ENCODE results near the gene DRGX. TPM values are rescaled to one million over a fixed set of nuclear protein-coding genes. Genes with fewer than 3 reads are reported as not detected.

The DRGX gene
- total and polyA plus RNA-seq, 2 of the 4 experiments (the other 2 are of a cell fraction) = not detected

DNA sequence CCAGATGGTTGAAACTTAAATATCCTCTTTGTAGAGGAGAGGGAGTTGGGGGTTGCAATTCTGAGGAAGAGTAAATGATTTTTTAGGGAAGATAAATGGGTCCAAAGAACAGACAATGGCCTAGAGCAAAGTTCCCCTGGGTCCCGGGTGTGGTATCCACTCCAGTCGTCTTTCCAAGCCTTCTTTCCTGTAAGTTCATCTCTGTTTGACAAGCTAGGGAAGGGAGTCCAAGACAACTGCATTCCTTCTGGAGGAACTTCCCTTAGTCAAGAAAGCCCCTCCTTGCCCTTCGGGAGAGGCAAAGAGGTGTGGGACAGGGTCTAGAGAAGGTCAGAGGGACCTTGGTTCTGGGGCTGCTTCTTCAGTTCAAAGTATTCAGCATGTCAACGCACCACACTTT is 63.6 kb downstream of the DRGX start:
- H2AK5ac ChIP-seq (ENCODE audit: low read depth, low read length) = no peak overlapping the region
- H3K4ac ChIP-seq (ENCODE audit: low read depth, low read length) = no peak overlapping the region
- no peaks in the 10 kb centered on the region for H3K79me1 ChIP-seq (ENCODE audit: low read depth in 1 of 2, low read length in 2 of 2)
- dilution Hi-C loops (cut with HindIII; ENCODE audit: low sequenced_read_pairs, unreplicated experiment) (no loop called here), intact Hi-C loops (cut with micrococcal nuclease) (no loop called here), in situ Hi-C loops (cut with MboI; ENCODE audit: low sequenced_read_pairs) (no loop called here)
- H3K18ac ChIP-seq (ENCODE audit: low read depth, low read length) = no peak overlapping the region
- POLR2A ChIA-PET (ENCODE audit: unreplicated experiment) = no interaction called here
- no peak overlapping the region for H4K8ac ChIP-seq (ENCODE audit: low read depth in 2 of 2, low read length in 2 of 2)
- no peak overlapping the region for H2AK9ac ChIP-seq (replicated peaks; ENCODE audit: low read depth, low read length, poor library complexity)
- no peak overlapping the region for H3K14ac ChIP-seq (replicated peaks; ENCODE audit: low read depth, low read length)
- H3K4me3 ChIP-seq (ENCODE audit: insufficient read depth, low read depth, low read length) = no peak overlapping the region
- no peaks in the 10 kb centered on the region for H3K9me3 ChIP-seq (ENCODE audit: control insufficient read depth, insufficient read depth, low read length)
- no peaks in the 10 kb centered on the region for H3K36me3 ChIP-seq (ENCODE audit: control insufficient read depth, insufficient read depth, low read length)
- H3K27ac ChIP-seq (ENCODE audit: insufficient read depth, low read length) = no peak overlapping the region
- H3K9me1 ChIP-seq (ENCODE audit: insufficient read depth, low read length) = no peaks in the 10 kb centered on the region
- BruUV-seq (replicated peaks) = no TSS peak
- no peak overlapping the region for H3K9ac ChIP-seq (ENCODE audit: low read depth, low read length)
- CTCF ChIA-PET = no interaction called here
- H2BK5ac ChIP-seq (ENCODE audit: low read depth, low read length, poor library complexity, severe bottlenecking) = no peak overlapping the region
- no CpG with 5 or more reads among the region's 4 CpGs for WGBS, 2 experiments (ENCODE audit: extremely low coverage in 2 of 2, insufficient read length in 1 of 2)
- no peak overlapping the region for H3K56ac ChIP-seq (ENCODE audit: extremely low read depth, insufficient read depth, low read length)
- H3K4me1 ChIP-seq (ENCODE audit: control insufficient read depth, insufficient read depth, low read length) = no peaks in the 10 kb centered on the region
- no peak overlapping the region for H3K4me2 ChIP-seq (ENCODE audit: low read depth, low read length)
- no peaks in the 10 kb centered on the region for H4K20me1 ChIP-seq (ENCODE audit: insufficient read depth, low read length)
- no peak overlapping the region for H2BK20ac ChIP-seq (ENCODE audit: low read depth, low read length)
- H4K91ac ChIP-seq (ENCODE audit: insufficient read depth, low read depth, low read length) = no peak overlapping the region
- H3K23ac ChIP-seq (ENCODE audit: low read depth, low read length) = no peak overlapping the region
- no peak overlapping the region for H4K5ac ChIP-seq (ENCODE audit: low read depth, low read length)
- peaks cover 7% of the 10 kb centered on the region for H3K27me3 ChIP-seq (ENCODE audit: control insufficient read depth, insufficient read depth, low read length)
- ATAC-seq (ENCODE audit: low read depth) = no peak
- TF ChIP-seq MAZ (IDR thresholded peaks at IDR 0.05; ENCODE audit: borderline replicate concordance, low read depth, low read length) (no peak), POLR2A (IDR thresholded peaks at IDR 0.05; ENCODE audit: low read depth, low read length) (no peak), MAFK (IDR thresholded peaks at IDR 0.05; ENCODE audit: low read depth, low read length) (no peak), NFE2L2 (IDR thresholded peaks at IDR 0.05; ENCODE audit: low read depth, low read length) (no peak), CHD1 (IDR thresholded peaks at IDR 0.05; ENCODE audit: low read depth, low read length) (no peak), CEBPB (IDR thresholded peaks at IDR 0.05; ENCODE audit: low read depth, low read length) (no peak), RCOR1 (IDR thresholded peaks at IDR 0.05; ENCODE audit: insufficient replicate concordance, low read length) (no peak), RAD21 (IDR thresholded peaks at IDR 0.05; ENCODE audit: low read length) (no peak)
- TF ChIP-seq, protein P1, sequence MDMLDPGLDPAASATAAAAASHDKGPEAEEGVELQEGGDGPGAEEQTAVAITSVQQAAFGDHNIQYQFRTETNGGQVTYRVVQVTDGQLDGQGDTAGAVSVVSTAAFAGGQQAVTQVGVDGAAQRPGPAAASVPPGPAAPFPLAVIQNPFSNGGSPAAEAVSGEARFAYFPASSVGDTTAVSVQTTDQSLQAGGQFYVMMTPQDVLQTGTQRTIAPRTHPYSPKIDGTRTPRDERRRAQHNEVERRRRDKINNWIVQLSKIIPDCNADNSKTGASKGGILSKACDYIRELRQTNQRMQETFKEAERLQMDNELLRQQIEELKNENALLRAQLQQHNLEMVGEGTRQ (IDR thresholded peaks at IDR 0.05; ENCODE audit: low read depth, low read length) = no peak
- TF ChIP-seq, protein P2, sequence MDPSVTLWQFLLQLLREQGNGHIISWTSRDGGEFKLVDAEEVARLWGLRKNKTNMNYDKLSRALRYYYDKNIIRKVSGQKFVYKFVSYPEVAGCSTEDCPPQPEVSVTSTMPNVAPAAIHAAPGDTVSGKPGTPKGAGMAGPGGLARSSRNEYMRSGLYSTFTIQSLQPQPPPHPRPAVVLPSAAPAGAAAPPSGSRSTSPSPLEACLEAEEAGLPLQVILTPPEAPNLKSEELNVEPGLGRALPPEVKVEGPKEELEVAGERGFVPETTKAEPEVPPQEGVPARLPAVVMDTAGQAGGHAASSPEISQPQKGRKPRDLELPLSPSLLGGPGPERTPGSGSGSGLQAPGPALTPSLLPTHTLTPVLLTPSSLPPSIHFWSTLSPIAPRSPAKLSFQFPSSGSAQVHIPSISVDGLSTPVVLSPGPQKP (IDR thresholded peaks at IDR 0.05; ENCODE audit: borderline replicate concordance, low read depth, low read length) = no peak
- H2BK15ac ChIP-seq (ENCODE audit: low read depth, low read length) = no peak overlapping the region
- no peak overlapping the region for H2BK120ac ChIP-seq (ENCODE audit: low read depth, low read length)
- DNase-seq = no peak
- H2AFZ ChIP-seq (replicated peaks; ENCODE audit: low read length, poor library complexity) = no peak overlapping the region

All from IMR-90 (cell line).